Measurements from ENCODE around the gene ETFA.
A peak's percentile ranks its signal among the peaks of the same experiment; 100 is the strongest.

ETFA gene

GRCh38 chr15:76340198-76340802 is 29.0 kb upstream of the ETFA start:
- no peak for DNase-seq (ENCODE audit: low read depth)

DNA sequence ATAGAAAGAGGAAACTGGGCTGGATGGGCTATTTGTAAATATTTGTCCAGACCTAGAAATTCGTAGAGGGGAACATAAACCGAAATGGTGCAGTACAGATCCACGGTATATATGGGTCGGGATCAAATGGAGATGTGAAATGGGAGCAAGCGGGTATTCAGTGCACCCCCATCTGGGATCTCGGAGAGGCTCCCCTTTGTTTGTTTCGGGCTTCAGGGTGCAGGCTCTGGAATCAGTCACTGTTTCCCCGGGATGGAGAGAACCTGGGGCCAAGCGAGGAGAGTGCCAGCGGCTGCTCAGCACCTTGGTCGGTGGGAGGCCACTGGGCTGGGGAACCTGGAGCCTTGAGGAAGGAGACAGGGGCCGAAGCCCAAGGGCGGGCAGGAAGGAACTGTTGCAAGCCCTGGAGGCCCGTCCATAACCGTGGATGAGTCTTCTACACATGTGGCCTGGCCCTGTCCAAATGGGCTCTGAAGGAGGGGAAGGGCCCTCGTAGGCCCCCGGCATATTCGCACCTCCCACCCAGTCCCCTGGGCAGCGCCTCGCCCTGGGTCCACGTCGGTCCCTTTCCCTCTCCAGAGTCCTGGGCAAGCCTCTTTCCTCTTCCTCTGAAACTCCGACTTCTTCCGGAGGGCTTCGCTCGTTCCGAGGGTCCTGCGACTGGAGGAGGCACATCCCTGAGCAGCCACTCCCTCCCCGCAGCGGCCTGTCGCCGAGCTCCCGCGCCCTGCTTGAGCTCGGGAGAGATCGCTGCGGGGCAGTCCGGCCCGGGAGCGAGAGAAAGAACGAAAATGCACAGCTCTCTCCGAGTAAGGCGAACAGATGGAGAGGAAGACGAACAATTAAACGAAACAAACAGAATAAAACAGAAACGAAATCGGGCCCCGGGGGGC is 28.3 kb upstream of the ETFA start:
- no peak for DNase-seq (ENCODE audit: low read depth)

DNA sequence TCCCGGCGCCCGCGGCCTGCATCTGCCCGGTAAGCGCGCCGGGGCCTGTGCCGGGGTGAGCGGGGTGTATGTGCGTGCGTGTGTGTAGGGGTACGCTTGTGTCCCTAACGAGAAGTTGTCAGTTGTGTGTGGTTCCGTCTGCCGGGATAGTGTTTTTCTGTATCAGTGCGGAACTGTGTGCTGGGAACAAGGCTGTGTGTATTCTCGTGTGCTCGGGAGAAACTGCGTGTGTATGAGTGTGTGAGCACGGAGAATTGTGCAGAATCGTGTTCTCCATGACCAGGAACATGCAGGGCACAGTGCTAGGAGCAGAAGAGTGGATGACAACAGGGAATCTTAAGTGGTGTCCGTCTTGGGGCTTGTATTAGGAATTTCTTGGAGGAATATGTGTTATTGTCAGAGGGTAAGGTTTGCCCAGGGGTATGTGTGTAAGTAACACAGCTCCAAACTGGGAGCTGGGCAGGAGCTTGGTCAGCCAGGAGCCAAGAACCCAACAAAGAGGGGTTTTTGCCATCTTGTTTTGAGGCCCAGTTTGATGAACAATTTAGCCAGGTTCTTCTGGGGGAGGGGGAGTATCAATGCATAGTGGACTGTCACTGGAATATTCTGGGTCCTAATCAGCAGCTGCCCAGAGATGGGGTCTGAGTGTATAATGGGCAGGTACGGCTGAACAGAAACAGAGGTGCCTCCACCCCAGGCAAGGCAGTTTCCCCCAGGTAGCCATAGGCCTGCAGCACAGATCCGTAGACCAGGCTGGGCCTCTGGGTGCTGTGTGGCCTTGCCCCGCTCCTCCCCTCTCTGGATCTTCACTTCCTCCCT is 27.4 kb upstream of the ETFA start:
- DNase-seq (ENCODE audit: low read depth), result no peak

DNA sequence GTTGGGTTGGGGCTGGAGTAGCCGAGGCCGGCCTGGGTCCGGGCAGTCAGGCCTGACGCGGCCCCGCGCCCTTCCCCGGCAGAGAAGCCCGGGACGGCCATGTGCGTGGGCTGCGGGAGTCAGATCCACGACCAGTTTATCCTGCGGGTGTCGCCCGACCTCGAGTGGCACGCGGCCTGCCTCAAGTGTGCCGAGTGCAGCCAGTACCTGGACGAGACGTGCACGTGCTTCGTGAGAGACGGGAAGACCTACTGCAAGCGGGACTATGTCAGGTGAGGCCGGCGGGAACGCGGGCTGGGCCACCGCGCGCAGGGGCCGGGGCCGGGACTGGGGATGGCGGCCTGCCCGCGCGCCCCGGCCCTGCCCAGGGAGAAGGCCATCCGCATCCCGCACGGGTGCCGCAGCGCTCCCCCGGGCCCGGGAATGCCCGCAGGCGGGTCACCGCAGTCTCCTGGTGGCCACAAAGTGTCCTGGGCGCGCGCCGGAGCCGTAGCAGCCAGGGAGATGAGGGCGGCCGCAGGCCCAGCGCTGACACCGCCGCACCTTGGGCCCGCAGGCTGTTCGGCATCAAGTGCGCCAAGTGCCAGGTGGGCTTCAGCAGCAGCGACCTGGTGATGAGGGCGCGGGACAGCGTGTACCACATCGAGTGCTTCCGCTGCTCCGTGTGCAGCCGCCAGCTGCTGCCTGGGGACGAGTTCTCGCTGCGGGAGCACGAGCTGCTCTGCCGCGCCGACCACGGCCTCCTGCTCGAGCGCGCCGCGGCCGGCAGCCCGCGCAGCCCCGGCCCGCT is 26.6 kb upstream of the ETFA start:
- no peak for DNase-seq (ENCODE audit: low read depth)

DNA sequence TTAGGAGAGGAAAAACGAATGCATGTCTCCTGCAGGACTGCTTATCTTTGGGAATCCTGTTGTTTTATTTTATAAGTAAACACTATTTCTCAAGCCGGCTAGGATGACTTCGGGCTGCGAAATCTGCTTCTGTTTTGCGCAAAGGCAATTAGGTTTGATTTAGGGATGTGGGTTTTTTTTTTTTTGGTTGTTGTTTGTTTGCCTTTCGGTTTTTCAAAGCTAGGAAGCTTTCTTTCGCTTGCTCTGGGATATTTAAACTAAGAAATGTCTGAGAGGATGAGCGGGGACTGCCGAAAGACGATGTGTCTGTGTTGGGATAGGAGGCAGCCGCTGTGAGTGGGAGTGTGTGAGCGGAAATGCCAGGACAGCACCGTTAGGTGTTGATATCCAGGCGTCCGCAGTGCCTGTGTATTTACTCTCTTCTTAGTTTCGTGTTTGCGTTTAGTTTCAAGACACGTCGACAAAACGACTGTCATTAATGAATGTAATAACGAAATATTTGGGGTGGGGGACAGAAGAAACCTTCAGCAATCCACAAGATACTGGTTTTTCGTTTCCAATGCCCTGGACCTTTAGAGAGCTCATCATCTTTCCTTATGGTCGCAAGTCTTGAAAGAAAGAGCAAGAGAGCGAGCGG is 25.9 kb upstream of the ETFA start:
- DNase-seq (ENCODE audit: low read depth), result no peak

DNA sequence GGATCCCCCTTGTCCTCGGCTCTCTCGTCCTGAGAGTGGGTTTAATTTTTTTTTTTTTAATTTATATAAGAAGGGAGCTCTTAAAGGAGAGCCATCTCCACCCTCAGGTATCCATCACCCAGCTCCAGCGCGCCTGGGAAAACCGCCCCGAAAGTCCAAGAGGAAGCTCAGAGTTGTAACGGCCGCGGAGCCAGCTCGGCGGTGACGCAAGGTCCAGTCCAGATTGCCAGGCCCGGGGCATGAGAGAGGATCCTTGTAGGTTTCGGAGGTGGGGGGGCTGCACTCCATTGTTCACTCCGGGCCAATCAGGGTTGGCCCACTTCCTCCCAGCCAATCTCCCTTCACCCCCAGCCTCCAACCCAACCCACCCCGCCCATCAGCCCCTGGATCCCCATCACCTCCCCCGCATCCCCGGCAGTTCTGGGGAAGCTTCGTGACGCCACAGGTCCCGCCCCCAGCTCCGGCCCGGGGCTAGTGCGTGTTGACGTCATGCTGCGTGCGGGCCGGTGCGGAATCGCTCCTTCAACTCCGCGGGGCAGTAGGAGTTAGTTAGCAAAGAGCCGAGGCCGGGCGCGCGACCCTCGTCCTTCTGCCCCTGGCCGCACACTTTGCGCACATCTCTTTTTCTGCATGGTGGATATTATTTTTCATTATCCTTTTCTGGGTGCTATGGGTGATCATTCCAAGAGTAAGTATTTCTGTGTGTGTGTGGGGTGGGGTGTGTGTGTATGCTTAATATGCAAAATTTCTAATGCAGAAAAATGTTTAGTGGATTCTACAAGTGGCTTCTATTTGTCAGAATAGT is 25.2 kb upstream of the ETFA start, which contains the start of gene ISL2:
ISL2 (plus strand) TSS at position 520 of the 805 bp plus-strand sequence; CDS start at position 631, 111 bp downstream.
- peak; percentile 84 for DNase-seq (ENCODE audit: low read depth)

GRCh38 chr15:76335307-76336253 is 24.3 kb upstream of the ETFA start:
- no peak for DNase-seq (ENCODE audit: low read depth)

DNA sequence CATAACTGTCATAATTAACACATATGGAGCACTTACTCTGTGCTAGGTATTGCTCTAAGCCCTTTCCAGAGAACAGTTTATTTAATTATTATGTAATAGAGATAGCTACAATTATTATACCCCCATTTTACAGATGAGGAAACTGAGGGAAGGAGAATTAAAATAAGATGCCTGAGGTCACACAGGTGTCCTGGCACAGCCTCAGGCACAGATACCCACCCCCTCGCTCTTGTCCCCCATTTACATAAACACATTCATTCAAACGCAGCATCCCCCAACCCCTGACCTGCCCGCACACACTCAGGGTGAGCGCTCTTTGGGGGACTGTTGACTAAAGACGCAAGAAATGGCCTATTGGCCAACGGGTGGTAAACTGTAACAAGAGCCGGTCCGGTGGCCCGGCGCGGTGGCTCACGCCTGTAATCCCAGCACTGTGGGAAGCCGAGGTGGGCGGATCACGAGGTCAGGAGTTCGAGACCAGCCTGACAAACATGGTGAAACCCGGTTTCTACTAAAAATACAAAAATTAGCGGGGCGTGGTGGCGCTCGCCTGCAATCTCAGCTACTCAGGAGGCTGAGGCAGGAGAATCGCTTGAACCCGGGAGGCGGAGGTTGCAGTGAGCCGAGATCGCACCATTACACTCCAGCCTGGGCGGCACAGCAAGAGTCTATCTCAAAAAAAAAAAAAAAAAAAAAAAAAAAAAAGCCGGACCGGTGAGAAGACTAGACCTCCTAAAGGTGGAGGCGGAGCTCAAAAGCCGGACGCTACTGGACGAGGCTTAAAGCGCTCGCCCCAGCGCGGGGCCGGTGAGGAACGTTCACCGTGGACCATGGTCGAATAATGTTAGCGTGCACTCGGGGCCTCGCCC is 23.4 kb upstream of the ETFA start:
- no peak for DNase-seq (ENCODE audit: low read depth)

GRCh38 chr15:76333720-76334437 is 22.6 kb upstream of the ETFA start:
- DNase-seq (ENCODE audit: low read depth), result no peak

- no peak for DNase-seq (ENCODE audit: low read depth)
These were observed 22.0 kb upstream of the ETFA start for GRCh38 chr15:76333309-76333708.

GRCh38 chr15:76332796-76333195 is 21.5 kb upstream of the ETFA start:
- no peak for DNase-seq (ENCODE audit: low read depth)

- DNase-seq (ENCODE audit: low read depth), result peak; percentile 50
These were observed 18.9 kb upstream of the ETFA start for GRCh38 chr15:76330080-76330680.

- DNase-seq (ENCODE audit: low read depth), result no peak
These were observed 17.7 kb upstream of the ETFA start for GRCh38 chr15:76328958-76329357.

DNA sequence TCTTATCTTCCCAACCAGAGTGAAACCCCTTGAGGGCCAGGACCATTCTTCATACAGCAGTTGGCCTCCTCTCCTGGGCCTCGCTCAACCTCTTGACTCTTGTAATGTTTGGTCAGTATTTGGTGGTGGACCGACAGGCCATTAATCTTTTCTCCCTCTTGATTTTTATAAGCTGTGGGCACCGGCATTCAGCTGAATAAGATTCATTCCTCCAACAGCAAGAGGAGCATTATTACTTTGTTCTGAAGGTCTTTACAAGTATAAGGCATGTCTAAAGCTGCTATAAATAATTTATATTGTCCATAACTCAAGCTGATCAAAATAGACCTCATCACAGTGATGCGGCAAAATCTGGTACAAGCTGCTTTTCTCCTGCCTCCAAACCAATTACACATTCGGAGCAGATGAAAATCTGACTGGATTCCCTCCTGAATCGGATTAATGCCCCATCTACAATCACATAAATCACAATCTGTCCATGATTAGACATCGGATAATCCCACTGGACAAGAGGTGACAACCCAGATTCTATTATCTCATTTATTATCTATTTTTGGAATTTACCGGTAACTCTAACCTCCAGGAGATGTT is 16.9 kb upstream of the ETFA start:
- no peak for DNase-seq (ENCODE audit: low read depth)

DNA sequence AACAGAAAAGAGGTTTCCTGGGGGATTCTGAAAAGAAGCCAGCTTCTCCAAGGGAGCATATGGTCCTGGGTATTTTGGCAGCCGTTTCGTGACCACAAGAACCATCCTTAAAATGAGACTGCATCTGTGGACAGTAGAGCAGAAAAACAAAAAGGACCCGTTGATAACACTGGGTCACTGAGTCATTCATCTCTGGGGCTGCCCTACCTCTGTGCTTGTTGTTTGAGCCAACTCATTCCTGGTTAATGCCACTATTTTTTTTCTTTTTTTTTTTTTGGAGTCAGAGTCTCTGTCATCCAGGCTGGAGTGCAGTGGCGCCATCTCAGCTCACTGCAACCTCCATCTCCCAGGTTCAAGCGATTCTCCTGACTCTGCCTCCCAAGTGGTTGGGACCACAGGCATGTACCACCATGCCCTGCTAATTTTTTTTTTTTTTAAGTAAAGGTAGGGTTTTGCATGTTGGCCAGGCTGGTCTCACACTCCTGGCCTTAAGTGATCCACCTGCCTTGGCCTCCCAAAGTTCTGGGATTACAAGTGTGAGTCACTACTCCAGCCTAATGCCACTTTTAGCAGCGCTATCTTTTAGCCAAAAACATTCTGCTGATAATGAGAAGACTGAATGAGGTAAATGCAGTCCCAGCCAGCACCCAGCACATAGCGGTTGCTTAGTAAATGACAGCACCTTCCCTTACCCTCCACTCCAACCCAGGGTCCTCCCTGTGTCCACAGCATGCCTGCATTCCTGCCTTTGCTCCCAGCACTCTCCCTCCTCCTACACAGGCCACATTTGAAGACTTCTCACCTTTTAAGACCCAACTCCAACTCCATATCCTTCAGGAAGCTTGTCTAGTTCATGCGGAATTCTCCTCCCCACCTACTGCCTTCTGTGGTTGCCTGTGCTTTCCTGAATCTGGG is 16.2 kb upstream of the ETFA start:
- peak; percentile 84 for DNase-seq (ENCODE audit: low read depth)

GRCh38 chr15:76325704-76326103 is 14.4 kb upstream of the ETFA start:
- DNase-seq (ENCODE audit: low read depth), result no peak
